ENCODE measurements around the gene CCDC18.

GRCh38 chr1:93142161-93142560 is 38.4 kb upstream of the CCDC18 start:
- TF ChIP-seq, protein P1, sequence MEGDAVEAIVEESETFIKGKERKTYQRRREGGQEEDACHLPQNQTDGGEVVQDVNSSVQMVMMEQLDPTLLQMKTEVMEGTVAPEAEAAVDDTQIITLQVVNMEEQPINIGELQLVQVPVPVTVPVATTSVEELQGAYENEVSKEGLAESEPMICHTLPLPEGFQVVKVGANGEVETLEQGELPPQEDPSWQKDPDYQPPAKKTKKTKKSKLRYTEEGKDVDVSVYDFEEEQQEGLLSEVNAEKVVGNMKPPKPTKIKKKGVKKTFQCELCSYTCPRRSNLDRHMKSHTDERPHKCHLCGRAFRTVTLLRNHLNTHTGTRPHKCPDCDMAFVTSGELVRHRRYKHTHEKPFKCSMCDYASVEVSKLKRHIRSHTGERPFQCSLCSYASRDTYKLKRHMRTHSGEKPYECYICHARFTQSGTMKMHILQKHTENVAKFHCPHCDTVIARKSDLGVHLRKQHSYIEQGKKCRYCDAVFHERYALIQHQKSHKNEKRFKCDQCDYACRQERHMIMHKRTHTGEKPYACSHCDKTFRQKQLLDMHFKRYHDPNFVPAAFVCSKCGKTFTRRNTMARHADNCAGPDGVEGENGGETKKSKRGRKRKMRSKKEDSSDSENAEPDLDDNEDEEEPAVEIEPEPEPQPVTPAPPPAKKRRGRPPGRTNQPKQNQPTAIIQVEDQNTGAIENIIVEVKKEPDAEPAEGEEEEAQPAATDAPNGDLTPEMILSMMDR (conservative IDR thresholded peaks at IDR 0.05 in 1 of 2, IDR thresholded peaks at IDR 0.05 in 1 of 2; ENCODE audit: extremely low read depth in 1 of 2, insufficient read depth in 1 of 2, low read depth in 1 of 2, low read length in 2 of 2) = no peak
- TF ChIP-seq EZH2 (IDR thresholded peaks at IDR 0.05; ENCODE audit: borderline replicate concordance, low read length) = no peak
